Activated CD8-positive, alpha-beta memory T cell treated with anti-CD3 and anti-CD28 coated beads, Interleukin-2, amount 50 U/mL, for 1 hour (primary cell): ENCODE measurements around the gene NFYB.

Experiments
- DNase-seq: peaks from one replicate; pipeline ENCODE4 v3.0.0-alpha.2; 2020; ENCODE audit errors: extremely low read depth

NFYB gene

DNA sequence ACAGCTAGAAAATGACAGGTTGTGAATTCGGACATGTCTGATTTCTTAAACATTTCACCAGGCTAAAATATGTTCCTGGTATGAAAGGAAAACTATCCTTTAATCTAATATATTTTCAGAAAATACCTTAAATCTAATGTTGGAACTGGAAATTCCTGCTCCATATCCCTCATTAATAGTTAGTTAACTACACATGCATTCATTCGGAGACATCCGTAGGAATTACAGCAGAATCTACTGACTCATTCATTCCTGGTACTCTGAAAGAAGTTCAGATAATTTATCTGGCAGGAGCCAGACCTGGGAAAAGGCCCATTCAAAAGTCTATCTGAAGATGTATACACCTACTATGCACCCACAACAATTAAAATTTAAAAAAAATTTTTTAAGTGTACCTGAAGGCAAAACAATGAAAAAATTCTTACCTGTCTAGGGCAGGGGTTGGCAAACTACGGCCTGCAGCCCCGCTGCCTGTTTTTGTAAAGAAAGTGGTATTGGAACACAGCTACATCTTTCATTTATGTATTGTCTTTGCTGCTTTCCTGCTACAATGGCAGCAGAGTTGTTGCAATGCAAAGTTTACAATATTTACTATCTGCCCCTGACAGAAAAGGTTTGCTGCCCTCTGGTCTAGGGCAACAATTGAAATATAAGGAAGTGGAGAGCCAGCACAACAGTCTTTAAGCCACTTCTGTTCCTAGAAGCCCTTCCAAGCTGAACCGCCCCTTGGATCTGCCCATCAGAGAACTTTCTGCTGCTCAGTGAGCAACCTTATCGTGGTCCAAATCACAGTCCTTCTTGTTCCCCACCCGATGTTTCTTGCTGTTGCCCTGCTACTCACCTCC is 17.9 kb upstream of the NFYB start:
- DNase-seq = no peak

DNA sequence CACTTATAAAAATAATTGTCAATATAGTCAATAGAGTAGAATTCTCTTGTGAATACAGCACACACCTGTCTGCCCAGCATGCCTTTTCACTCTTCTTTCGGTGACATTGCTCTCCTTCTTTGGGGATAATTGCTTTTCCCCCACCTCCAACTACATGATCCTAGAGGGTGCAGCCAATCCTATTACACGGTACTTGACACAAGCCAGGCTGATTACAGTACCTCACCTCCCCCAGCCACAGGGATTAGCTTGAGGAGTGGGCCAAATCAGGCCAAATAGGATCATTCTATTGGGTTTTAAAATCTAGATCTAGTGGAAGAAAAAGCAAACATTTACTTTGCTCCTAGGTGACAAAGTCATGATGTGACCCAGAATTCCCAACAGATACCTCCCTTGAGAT is 16.8 kb upstream of the NFYB start:
- no peak for DNase-seq

DNA sequence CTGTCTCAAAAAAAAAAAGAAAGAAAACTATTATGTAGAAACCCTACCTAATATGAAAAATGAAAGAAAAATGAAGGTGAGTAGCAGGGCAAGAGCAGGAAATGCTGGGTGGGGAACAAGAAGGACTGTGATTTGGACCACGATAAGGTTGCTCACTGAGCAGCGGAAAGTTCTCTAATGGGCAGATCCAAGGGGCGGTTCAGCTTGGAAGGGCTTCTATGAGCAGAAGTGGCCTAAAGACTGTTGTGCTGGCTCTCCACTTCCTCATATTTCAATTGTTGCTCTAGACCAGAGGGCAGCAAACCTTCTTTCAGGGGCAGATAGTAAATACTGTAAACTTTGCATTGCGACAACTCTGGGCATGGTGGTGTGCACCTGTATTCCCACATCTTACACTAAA is 16.3 kb upstream of the NFYB start:
- no peak for DNase-seq

- no peak for DNase-seq
Measured at GRCh38 chr12:104152685-104153241, 14.8 kb upstream of the NFYB start.

GRCh38 chr12:104150416-104150815 is 12.4 kb upstream of the NFYB start:
- DNase-seq = no peak

GRCh38 chr12:104147346-104147745 is 9.3 kb upstream of the NFYB start:
- no peak for DNase-seq

DNA sequence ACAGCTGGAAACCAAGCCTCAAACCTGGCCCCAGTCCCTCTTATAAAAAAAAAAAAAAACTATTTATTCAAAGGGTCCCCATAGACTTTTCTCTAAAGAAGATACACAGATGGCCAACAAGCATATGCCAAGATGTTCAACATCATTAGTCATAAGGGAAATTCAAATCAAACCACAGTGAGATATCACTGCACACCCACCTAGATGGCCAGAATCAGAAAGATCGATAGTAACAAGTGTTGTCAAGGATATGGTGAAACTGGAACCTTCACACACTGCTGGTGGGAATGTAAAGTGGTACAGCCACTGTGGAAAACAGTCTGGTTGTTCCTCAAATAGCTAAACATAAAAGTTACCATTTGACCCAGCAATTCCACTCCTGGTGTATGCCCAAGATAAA is 5.9 kb upstream of the NFYB start:
- DNase-seq = no peak

DNA sequence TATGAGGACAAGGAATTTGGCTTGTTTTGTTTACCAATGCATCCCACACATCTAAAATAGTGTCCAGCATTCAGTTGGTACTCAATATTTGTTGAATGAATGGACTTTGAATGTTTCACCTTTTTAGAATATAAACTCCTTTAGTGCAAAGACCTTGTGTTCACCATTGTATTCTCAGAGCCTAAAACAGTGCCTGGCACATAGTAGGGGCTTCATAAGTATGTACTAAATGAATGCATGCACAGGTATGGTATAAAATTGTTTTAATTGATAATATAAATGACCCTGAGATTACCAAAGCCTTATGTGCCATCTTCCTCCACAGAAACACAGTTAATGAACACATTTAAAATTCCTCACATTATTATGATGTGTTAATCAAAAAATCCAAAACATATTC is 5.0 kb upstream of the NFYB start:
- DNase-seq = no peak

- no peak for DNase-seq
Measured at GRCh38 chr12:104142543-104142942, 4.5 kb upstream of the NFYB start.

DNA sequence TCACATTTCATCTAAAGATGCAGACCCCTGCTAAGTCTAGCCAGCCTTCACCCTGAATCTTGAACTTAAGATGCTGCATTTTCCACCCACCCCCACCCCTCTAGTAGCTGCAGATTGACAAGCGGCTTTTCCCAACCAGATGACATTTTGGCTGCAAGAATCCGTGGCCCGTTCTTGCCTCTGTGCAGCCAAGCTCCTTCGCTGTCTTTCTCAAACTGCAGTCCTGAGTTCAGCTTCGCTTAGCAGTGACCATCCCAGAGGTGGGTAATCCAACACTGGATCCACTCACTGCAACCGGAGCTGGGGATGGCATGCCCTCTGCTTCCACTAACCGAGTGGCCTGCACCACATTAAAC is 765 bp upstream of the NFYB start:
- no peak for DNase-seq

DNA sequence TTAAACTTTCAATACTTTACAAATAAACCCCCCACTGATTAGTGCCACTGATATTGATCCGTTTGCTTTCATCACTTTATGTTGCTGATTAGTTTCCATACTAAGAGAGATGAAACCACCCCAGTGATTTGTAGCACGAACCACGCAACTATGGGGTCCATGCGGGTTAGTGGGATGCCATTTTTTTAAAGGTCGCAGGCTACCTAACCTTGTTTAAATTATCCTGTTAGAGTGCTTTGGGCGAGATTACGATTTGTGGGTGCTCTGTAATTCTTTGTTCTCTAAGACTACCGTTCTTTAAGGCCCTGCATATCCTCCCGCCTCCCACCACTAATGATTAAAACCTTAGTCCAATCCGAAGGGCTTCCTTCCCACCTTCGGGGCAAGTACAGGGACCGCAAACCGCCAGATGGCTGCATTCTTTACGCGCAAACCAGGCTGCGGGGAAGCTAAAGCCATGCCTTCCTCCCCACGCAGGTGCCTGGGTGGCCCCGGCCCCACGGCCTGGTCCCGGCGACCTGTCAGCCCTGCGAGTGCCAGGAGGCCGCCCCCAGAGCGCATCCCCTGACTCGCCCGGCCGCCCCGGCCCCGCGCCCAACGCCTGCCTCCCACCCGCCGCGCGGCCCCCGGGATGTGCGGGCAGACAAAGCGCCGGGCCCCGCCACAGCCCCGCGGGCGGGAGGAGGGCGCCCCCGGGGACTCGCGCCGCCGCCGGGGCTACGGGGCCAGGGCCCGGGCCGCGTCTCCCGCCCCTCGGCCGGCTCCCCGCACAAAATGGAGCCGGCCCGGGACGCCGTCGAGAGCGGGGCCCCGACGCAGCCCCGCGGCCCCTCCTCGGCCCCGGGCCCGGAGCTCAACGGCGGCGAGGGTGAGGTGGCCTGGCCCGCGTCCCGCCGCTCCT is 759 bp downstream of the NFYB start:
- no peak for DNase-seq

DNA sequence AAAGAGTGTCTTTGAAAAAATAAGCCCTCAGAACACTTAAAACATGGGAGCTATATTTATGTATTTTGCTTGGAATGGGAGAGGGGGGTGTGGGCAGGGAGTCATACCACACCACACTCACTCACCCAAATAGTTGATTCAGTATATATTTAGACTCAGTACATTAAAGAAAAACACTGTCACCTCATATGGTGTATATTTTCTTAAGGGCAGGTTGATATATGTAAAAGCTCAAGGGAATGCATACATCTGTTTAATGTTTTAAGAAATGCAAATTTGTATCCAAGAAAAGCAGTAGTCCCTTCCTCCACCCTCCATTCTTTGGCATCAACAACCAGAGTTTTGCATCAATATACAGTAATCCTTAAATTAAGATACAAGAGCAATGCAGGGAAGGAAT is 1.4 kb downstream of the NFYB start:
- no peak for DNase-seq

- DNase-seq = no peak
Measured at GRCh38 chr12:104134882-104135281, 3.1 kb downstream of the NFYB start.

- DNase-seq = no peak
Measured at GRCh38 chr12:104133866-104134265, 4.1 kb downstream of the NFYB start.

GRCh38 chr12:104133321-104133720 is 4.7 kb downstream of the NFYB start:
- no peak for DNase-seq

DNA sequence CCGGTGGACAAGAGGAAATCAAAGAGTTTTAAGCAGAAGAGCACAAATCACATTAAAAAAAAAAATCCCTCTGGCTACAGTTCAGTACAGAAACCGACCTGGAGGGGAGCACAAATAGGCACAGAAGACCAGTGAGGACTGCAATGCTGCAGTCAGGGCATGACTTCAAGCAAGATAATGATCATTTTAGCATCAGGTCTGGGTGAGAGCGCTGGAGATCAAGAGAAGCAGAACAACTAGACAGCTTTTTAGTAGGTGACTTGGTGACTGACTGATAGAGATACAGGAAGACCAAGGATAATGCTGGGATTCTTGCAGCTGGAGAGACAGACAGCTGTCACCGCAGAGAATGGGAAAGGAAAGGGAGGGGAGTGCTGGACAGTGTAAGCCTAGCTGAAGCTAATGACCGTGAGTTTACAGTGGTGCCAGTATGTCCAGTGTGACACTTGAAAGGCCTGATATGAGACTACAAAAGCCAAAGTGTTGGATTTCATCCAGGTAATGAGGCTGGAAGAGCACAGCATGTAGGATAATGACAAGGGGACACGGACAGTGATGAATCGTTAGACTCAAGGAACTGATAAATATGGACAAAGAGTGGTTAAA is 5.6 kb downstream of the NFYB start:
- no peak for DNase-seq

- DNase-seq = no peak
Measured at GRCh38 chr12:104131609-104132008, 6.4 kb downstream of the NFYB start.

DNA sequence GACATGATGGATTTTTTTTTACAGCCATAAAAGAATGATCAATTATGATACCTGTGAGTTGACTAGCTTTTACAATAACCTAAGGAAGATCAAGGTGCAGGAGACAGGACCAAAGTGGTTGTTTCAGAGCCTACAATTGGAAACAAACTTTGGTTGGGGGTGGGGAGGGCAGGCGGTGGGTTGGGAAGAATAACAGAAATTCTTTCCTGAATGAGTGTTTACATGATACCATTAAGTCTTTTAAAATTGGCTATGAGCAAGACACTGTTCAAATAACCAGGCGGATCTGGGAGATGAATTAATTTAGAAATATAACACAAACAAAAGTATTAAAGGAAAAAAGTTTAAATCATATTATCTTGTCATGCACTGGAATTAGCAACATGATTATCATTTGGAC is 7.2 kb downstream of the NFYB start:
- no peak for DNase-seq

- no peak for DNase-seq
Measured at GRCh38 chr12:104126548-104126947, 11.5 kb downstream of the NFYB start.

DNA sequence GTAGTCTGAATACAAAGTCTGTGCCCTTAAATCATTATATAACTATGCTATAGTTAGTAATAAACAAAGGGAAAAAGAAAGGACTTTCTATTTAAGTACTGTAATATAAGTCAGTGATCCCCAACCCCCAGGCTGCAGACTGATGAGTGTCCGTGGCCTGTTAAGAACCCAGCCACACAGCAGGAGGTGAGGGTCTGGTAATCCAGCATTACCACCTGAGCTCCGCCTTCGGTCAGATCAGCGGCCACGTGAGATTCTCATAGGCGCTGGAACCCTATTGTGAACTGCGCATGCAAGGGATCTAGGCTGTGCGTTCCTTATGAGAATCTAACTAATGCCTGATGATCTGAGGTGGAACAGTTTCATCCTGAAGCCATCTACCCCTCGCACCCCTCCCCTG is 15.7 kb downstream of the NFYB start:
- no peak for DNase-seq

DNA sequence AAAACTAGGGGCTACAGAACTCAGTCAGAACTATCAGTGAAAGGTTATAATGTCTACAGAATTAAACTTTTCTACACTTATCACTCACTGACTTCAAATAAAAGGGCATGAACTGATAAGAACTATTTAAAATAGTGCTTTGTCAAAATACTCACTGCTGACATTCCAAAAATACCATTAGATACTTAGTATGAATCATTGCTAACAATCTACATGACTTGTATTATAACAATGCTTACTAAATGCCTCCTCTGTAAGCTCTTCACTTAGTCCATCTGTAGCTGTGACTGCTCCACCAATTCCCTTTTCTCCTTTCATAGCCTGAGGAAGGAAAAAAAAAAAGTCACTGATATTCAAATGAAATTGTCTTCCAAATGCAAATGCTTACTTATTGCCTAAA is 17.0 kb downstream of the NFYB start:
- no peak for DNase-seq

GRCh38 chr12:104115587-104115975 is 22.4 kb downstream of the NFYB start:
- no peak for DNase-seq
